Spleen (tissue), 11 donors: ENCODE measurements around the gene TPX2. TPM values are rescaled to one million over a fixed set of nuclear protein-coding genes. Genes with fewer than 3 reads are reported as not detected.

Experiments
- DNase-seq: peaks from one replicate; pipeline ENCODE4 v3.0.0-alpha.2; 2020
- H3K27ac ChIP-seq, 8 donors: fragments of 200-600 bp; sonication (generic) in 7 of 8; 1 replicate in 4 of 8; 2 replicates in 4 of 8; pipeline versions ENCODE4 v1.5.0 to v1.8.0; 2016 to 2021; ENCODE audit warnings: inconsistent platforms in 4 of 8, mild to moderate bottlenecking in 4 of 8, moderate library complexity in 1 of 8
- H3K27me3 ChIP-seq, 7 donors: fragments of 200-600 bp; sonication (generic) in 6 of 7; replicated peaks in 1 of 7; 1 replicate in 4 of 7; 2 replicates in 3 of 7; pipeline versions ENCODE4 v1.5.0 to v1.8.0; 2016 to 2021; ENCODE audit warnings: inconsistent platforms in 3 of 7, mild to moderate bottlenecking in 1 of 7
- H3K36me3 ChIP-seq, 6 donors: fragments of 200-600 bp; sonication (generic) in 5 of 6; 1 replicate in 4 of 6; 2 replicates in 2 of 6; pipeline versions ENCODE4 v1.5.0 to v1.8.0; 2016 to 2021; ENCODE audit warnings: inconsistent platforms in 2 of 6
- H3K4me1 ChIP-seq, 6 donors: fragments of 200-600 bp; sonication (generic) in 5 of 6; 1 replicate in 3 of 6; 2 replicates in 3 of 6; pipeline versions ENCODE4 v1.5.0 to v1.8.0; 2016 to 2021; ENCODE audit warnings: inconsistent platforms in 3 of 6
- H3K4me3 ChIP-seq, 8 donors: fragments of 200-600 bp; sonication (generic) in 7 of 8; 1 replicate in 4 of 8; 2 replicates in 4 of 8; pipeline versions ENCODE4 v1.5.0 to v1.8.0; 2016 to 2021; ENCODE audit warnings: inconsistent platforms in 4 of 8, mild to moderate bottlenecking in 4 of 8, moderate library complexity in 2 of 8
- H3K9me3 ChIP-seq, 8 donors: fragments of 200-600 bp; sonication (generic) in 7 of 8; 1 replicate in 4 of 8; 2 replicates in 4 of 8; pipeline versions ENCODE4 v1.5.0 to v1.8.0; 2016 to 2021; ENCODE audit warnings: inconsistent platforms in 4 of 8
- CTCF ChIP-seq, 11 experiments: fragments of 200-600 bp in 7 of 11; fragments of 450-650 bp in 4 of 11; sonication (generic) in 4 of 11; IDR thresholded peaks in 8 of 11; conservative IDR thresholded peaks in 3 of 11; 1 replicate in 7 of 11; 2 replicates in 4 of 11; pipeline versions ENCODE4 v1.4.0 to v1.8.0; 2016 to 2021; ENCODE audit warnings: antibody characterized with exemption in 11 of 11, inconsistent platforms in 4 of 11, mild to moderate bottlenecking in 1 of 11
- POLR2A ChIP-seq, 3 donors: fragments of 450-650 bp; IDR thresholded peaks; one replicate each; pipeline ENCODE4 v1.5.1; 2017; ENCODE audit warnings: antibody characterized with exemption in 3 of 3, mild to moderate bottlenecking in 1 of 3
- POLR2AphosphoS5 ChIP-seq, 3 donors: sonication (generic); formaldehyde crosslinking; IDR thresholded peaks; one replicate each; pipeline ENCODE4 v1.5.1; 2017; ENCODE audit warnings: antibody characterized with exemption in 3 of 3
- WGBS, 5 donors: extraction: QIAGEN DNeasy Blood & Tissue Kit in 3 of 5; methylation state at CpG; one replicate each; pipeline versions ENCODE4 v1.1.5 to v1.1.7; 2013 to 2018; 5-methylcytosine and 5-hydroxymethylcytosine counted together
- intact Hi-C: fragments of 100-400 bp; cut with DNase I; formaldehyde crosslinking; loops from one replicate; pipeline ENCODE4 v1.15.0; 2023; ENCODE audit warnings: low total_unique reads
- polyA plus RNA-seq, 3 donors: library from polyadenylated mRNA; stranded (reverse); fragments of 200-250 nt; gene quantifications; one replicate each; pipeline ENCODE4 v1.2.1, GENCODE V29; 2013
- total RNA-seq, 7 donors: library from RNA; depleted of rRNA in 3 of 7; stranded (reverse); fragments of >200 nt in 3 of 7; fragmentation: NEBNext Ultra II Directional in 4 of 7; extraction: Animal tissue kit (Norgen Biotek cat#: 25700) in 4 of 7; gene quantifications; one replicate each; pipeline versions ENCODE4 v1.1.0 to v1.2.1, GENCODE V29; 2016 to 2021
- donor health status: healthy with polysubstance abuse.
- donor health status: DM: no; HTN: no; CAD: no; lungs with moderate emphysema.
- donor health status: DM: no; HTN: no; CAD: no.
- donor health status: Bipolar disorder and iron deficiency.
- donor health status: healthy.
- donor health status: DM: no; HTN: no; CAD: no.
- donor health status: DM: yes; HTN: yes; CAD: no.

Gene TPX2
- total and polyA plus RNA-seq, 10 donors, result 1.4 to 16.2 (median 7.2) TPM

- peaks cover 0 to 6% (median 0%) of the 10 kb centered on the region in 7 donors for H3K27me3 ChIP-seq
- no peaks in the 10 kb centered on the region for H3K9me3 ChIP-seq
- intact Hi-C loops, result no loop called here
- H3K27ac ChIP-seq, result peak overlapping the region in 3 of 8 donors; percentile 1 to 48 (median 26)
- H3K4me1 ChIP-seq, result peaks cover 3 to 31% (median 13%) of the 10 kb centered on the region in 6 donors
- TF ChIP-seq CTCF (IDR thresholded peaks at IDR 0.05 in 8 of 11, conservative IDR thresholded peaks at IDR 0.05 in 3 of 11) (no peak), POLR2AphosphoS5 (IDR thresholded peaks at IDR 0.05) (peak in 1 of 3 donors; percentile 22)
- H3K36me3 ChIP-seq, result no peaks in the 10 kb centered on the region
- DNase-seq, result no peak
- peak overlapping the region in 1 of 8 donors; percentile 2 for H3K4me3 ChIP-seq
- WGBS, 5 donors, result 53 to 68% (median 59%) methylated on average over 10 to 14 of the region's 14 CpGs
Measured at GRCh38 chr20:31823360-31824124, 84.5 kb downstream of the TPX2 start.

GRCh38 chr20:31824125-31824485 lies 85.0 kb downstream of the TPX2 start:
- H3K27me3 ChIP-seq, result peaks cover 0 to 6% (median 0%) of the 10 kb centered on the region in 7 donors
- intact Hi-C loops, result no loop called here
- H3K4me3 ChIP-seq, result peak overlapping the region in 1 of 8 donors; percentile 2
- H3K27ac ChIP-seq, result peak overlapping the region in 2 of 8 donors; percentile 26 to 48
- H3K36me3 ChIP-seq, result no peaks in the 10 kb centered on the region
- 81 to 100% (median 90%) methylated on average over 3 to 4 of the region's 4 CpGs for WGBS, 5 donors
- DNase-seq, result no peak
- no peaks in the 10 kb centered on the region for H3K9me3 ChIP-seq
- TF ChIP-seq POLR2AphosphoS5 (IDR thresholded peaks at IDR 0.05) (no peak), CTCF (IDR thresholded peaks at IDR 0.05 in 8 of 11, conservative IDR thresholded peaks at IDR 0.05 in 3 of 11) (no peak), POLR2A (IDR thresholded peaks at IDR 0.05) (no peak)
- peaks cover 3 to 36% (median 13%) of the 10 kb centered on the region in 6 donors for H3K4me1 ChIP-seq

- Histone ChIP-seq H3K27me3 (peaks cover 0 to 6% (median 0%) of the 10 kb centered on the region in 7 donors), H3K9me3 (no peaks in the 10 kb centered on the region), H3K4me3 (peak overlapping the region in 1 of 8 donors; percentile 2), H3K4me1 (peaks cover 3 to 42% (median 13%) of the 10 kb centered on the region in 6 donors), H3K36me3 (no peaks in the 10 kb centered on the region), H3K27ac (peak overlapping the region in 2 of 8 donors; percentile 26 to 48)
- WGBS, 5 donors, result 77 to 92% (median 80%) methylated on average over 14 of the region's 14 CpGs
- TF ChIP-seq POLR2A (IDR thresholded peaks at IDR 0.05), result no peak
- no peak for TF ChIP-seq CTCF (IDR thresholded peaks at IDR 0.05 in 8 of 11, conservative IDR thresholded peaks at IDR 0.05 in 3 of 11)
- no peak for TF ChIP-seq POLR2AphosphoS5 (IDR thresholded peaks at IDR 0.05)
- DNase-seq, result no peak
- intact Hi-C loops, result no loop called here
Measured at GRCh38 chr20:31824554-31825313, 85.6 kb downstream of the TPX2 start.

GRCh38 chr20:31826074-31826473 lies 87.0 kb downstream of the TPX2 start:
- intact Hi-C loops, result no loop called here
- Histone ChIP-seq H3K9me3 (no peaks in the 10 kb centered on the region), H3K36me3 (no peaks in the 10 kb centered on the region), H3K27me3 (peaks cover 0 to 6% (median 0%) of the 10 kb centered on the region in 7 donors), H3K4me3 (no peak overlapping the region), H3K27ac (no peak overlapping the region), H3K4me1 (peaks cover 3 to 51% (median 15%) of the 10 kb centered on the region in 6 donors)
- DNase-seq, result no peak
- 88 to 96% (median 92%) methylated on average over 5 of the region's 5 CpGs for WGBS, 5 donors
- TF ChIP-seq CTCF (IDR thresholded peaks at IDR 0.05 in 8 of 11, conservative IDR thresholded peaks at IDR 0.05 in 3 of 11) (no peak), POLR2AphosphoS5 (IDR thresholded peaks at IDR 0.05) (no peak), POLR2A (IDR thresholded peaks at IDR 0.05) (no peak)
